Mammary epithelial cell (primary cell): Measurements from ENCODE around the gene PRKCZ.

ENCODE experiments used
- EZH2 ChIP-seq: IDR thresholded peaks from 2 replicates; pipeline ENCODE4 v1.6.1; 2012; ENCODE audit warnings: low read length, inconsistent platforms, borderline replicate concordance
- TF ChIP-seq, protein P1 (sequence below), 2 donors: IDR thresholded peaks in 1 of 2; conservative IDR thresholded peaks in 1 of 2; 2 replicates each; pipeline ENCODE4 v1.5.1; 2011 to 2012; ENCODE audit warnings: inconsistent platforms in 2 of 2, low read length in 2 of 2, mild to moderate bottlenecking in 2 of 2, control low read depth in 1 of 2, low read depth in 1 of 2; ENCODE audit not compliant: insufficient read depth in 1 of 2; ENCODE audit errors: extremely low read depth in 1 of 2

DNA sequence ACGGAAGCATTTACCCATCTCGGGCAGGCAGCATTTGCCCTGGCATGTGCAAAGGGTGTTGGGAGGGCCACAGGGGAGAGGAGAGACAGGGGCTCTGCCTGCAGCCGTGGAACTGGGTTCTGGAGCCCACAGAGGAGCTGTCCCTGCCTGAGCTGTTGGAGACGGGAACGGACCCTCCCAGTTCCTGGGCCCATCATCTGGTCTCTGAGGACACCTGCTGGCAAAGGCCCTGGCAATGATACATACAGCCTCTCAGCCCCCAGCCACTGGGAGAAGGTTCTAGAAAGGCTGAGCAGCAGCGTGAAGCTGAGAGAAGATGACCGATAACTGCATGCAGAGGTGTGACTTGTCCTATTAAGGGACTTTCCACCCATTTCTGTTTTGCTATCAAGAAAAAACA, 113.0 kb downstream of the PRKCZ start:
- TF ChIP-seq, protein P1, sequence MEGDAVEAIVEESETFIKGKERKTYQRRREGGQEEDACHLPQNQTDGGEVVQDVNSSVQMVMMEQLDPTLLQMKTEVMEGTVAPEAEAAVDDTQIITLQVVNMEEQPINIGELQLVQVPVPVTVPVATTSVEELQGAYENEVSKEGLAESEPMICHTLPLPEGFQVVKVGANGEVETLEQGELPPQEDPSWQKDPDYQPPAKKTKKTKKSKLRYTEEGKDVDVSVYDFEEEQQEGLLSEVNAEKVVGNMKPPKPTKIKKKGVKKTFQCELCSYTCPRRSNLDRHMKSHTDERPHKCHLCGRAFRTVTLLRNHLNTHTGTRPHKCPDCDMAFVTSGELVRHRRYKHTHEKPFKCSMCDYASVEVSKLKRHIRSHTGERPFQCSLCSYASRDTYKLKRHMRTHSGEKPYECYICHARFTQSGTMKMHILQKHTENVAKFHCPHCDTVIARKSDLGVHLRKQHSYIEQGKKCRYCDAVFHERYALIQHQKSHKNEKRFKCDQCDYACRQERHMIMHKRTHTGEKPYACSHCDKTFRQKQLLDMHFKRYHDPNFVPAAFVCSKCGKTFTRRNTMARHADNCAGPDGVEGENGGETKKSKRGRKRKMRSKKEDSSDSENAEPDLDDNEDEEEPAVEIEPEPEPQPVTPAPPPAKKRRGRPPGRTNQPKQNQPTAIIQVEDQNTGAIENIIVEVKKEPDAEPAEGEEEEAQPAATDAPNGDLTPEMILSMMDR (conservative IDR thresholded peaks at IDR 0.05 in 1 of 2, IDR thresholded peaks at IDR 0.05 in 1 of 2; ENCODE audit: extremely low read depth in 1 of 2, insufficient read depth in 1 of 2, low read depth in 1 of 2, low read length in 2 of 2), result no peak
- no peak for TF ChIP-seq EZH2
